ENCODE results near the gene MUCL3. TPM values are rescaled to one million over a fixed set of nuclear protein-coding genes. Genes with fewer than 3 reads are reported as not detected.

Gene MUCL3
- total RNA-seq, 1 experiment from 2014 or later = 0.15 TPM

DNA sequence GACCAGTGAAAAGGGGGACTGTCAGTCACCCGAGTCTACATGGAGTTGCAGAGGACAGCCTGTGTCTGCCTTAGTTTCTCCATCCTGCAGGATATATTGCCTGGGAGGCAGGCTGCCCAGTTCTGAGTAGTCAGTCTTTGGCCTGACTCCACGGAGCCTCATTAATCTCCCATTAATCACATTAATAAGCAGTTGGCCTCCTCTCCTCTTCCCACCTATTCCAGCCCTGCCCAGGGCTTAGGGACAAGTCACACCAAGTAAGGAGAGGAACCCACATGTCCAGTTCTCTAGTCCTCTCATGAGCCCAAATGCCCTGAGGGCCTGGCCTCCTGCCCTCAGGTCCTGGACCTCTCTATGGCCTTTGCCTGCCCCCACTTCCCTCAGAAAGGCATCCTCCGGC, 1.3 kb upstream of the MUCL3 start (continued):
- no peak for TF ChIP-seq KAT7 (CRISPR knock-in tag; IDR thresholded peaks at IDR 0.05; ENCODE audit: borderline replicate concordance)

- POLR2A ChIA-PET = interaction anchor here (0.6 to 0.8 kb wide), 2 partner anchors 24 to 40 kb away, joined by 3 read pairs; no protein-coding TSS in a partner anchor
- Mint-ChIP-seq H3K4me3 (peak overlapping the region; percentile 17; the same call in 1 of the 2 replicates), H3K36me3 (no peaks in the 10 kb centered on the region)
Measured at GRCh38 chr6:30942338-30943060, 1.7 kb downstream of the MUCL3 start.

More at GRCh38 chr6:30942338-30943060, 1.7 kb downstream of the MUCL3 start:
- no peaks in the 10 kb centered on the region for H3K9me3 Mint-ChIP-seq
- TF ChIP-seq ZNF512 (CRISPR knock-in tag; IDR thresholded peaks at IDR 0.05; ENCODE audit: borderline replicate concordance) (no peak), CREM (CRISPR knock-in tag; IDR thresholded peaks at IDR 0.05) (no peak), PRRX2 (CRISPR knock-in tag; IDR thresholded peaks at IDR 0.05) (0 out of 2 replicates have a peak, but pooled peaks have one; percentile 34), MAX (CRISPR knock-in tag; IDR thresholded peaks at IDR 0.05) (peak; percentile 41; the same call in 1 of the 2 replicates), AFF4 (CRISPR knock-in tag; IDR thresholded peaks at IDR 0.05; ENCODE audit: borderline replicate concordance) (no peak), SP1 (CRISPR knock-in tag; conservative IDR thresholded peaks at IDR 0.05) (peak; percentile 55), JAZF1 (CRISPR knock-in tag; IDR thresholded peaks at IDR 0.05) (no peak), TEAD1 (CRISPR knock-in tag; IDR thresholded peaks at IDR 0.05) (peak; percentile 81; the same call in 1 of the 2 replicates), GTF2I (CRISPR knock-in tag; conservative IDR thresholded peaks at IDR 0.05) (peak; percentile 60; the same call in 1 of the 2 replicates), ELF4 (CRISPR knock-in tag; IDR thresholded peaks at IDR 0.05; ENCODE audit: low read depth) (no peak), MXD4 (CRISPR knock-in tag; IDR thresholded peaks at IDR 0.05; ENCODE audit: borderline replicate concordance) (no peak), OVOL2 (CRISPR knock-in tag; IDR thresholded peaks at IDR 0.05; ENCODE audit: borderline replicate concordance) (no peak), ETV6 (CRISPR knock-in tag; IDR thresholded peaks at IDR 0.05) (peak; percentile 66; the same call in 1 of the 2 replicates), NFATC4 (CRISPR knock-in tag; IDR thresholded peaks at IDR 0.05) (no peak)
- TF ChIP-seq, protein P1, sequence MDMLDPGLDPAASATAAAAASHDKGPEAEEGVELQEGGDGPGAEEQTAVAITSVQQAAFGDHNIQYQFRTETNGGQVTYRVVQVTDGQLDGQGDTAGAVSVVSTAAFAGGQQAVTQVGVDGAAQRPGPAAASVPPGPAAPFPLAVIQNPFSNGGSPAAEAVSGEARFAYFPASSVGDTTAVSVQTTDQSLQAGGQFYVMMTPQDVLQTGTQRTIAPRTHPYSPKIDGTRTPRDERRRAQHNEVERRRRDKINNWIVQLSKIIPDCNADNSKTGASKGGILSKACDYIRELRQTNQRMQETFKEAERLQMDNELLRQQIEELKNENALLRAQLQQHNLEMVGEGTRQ (CRISPR knock-in tag; IDR thresholded peaks at IDR 0.05) = peak; percentile 50
- TF ChIP-seq, protein P2, sequence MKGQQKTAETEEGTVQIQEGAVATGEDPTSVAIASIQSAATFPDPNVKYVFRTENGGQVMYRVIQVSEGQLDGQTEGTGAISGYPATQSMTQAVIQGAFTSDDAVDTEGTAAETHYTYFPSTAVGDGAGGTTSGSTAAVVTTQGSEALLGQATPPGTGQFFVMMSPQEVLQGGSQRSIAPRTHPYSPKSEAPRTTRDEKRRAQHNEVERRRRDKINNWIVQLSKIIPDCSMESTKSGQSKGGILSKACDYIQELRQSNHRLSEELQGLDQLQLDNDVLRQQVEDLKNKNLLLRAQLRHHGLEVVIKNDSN (CRISPR knock-in tag; IDR thresholded peaks at IDR 0.05) = no peak; the same call in 1 of the 2 replicates
- TF ChIP-seq, protein P3, sequence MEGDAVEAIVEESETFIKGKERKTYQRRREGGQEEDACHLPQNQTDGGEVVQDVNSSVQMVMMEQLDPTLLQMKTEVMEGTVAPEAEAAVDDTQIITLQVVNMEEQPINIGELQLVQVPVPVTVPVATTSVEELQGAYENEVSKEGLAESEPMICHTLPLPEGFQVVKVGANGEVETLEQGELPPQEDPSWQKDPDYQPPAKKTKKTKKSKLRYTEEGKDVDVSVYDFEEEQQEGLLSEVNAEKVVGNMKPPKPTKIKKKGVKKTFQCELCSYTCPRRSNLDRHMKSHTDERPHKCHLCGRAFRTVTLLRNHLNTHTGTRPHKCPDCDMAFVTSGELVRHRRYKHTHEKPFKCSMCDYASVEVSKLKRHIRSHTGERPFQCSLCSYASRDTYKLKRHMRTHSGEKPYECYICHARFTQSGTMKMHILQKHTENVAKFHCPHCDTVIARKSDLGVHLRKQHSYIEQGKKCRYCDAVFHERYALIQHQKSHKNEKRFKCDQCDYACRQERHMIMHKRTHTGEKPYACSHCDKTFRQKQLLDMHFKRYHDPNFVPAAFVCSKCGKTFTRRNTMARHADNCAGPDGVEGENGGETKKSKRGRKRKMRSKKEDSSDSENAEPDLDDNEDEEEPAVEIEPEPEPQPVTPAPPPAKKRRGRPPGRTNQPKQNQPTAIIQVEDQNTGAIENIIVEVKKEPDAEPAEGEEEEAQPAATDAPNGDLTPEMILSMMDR (IDR thresholded peaks at IDR 0.05) = peak; percentile 36; the same call in 1 of the 2 replicates
- peak overlapping the region; percentile 83 for H3K27ac Mint-ChIP-seq
- peaks cover 44% of the 10 kb centered on the region for H3K4me1 Mint-ChIP-seq
- peak; percentile 98 for DNase-seq (ENCODE audit: low spot score)
- ATAC-seq = peak; percentile 93
- CTCF ChIA-PET = interaction anchor here (0.6 to 4.7 kb wide), 48 partner anchors 9 to 401 kb away, joined by 3 to 50 read pairs (median 4); partner anchors contain the start of genes MUC21, SFTA2 and VARS2
- no peaks in the 10 kb centered on the region; the same call in 1 of the 2 replicates for H3K27me3 Mint-ChIP-seq (ENCODE audit: low read depth)
